HEK293 (cell line): ENCODE data around the gene INPP5A.

ENCODE experiments used
- FEZF1 ChIP-seq: fragments of 450-650 bp; formaldehyde crosslinking; IDR thresholded peaks from 2 replicates; pipeline ENCODE4 v1.5.1; 2016; ENCODE audit warnings: missing biosample characterization, missing genetic modification characterization
- TCF7L2 ChIP-seq: IDR thresholded peaks from 2 replicates; pipeline ENCODE4 v1.6.1; 2011; ENCODE audit warnings: low read depth, mild to moderate bottlenecking, inconsistent platforms, low read length, moderate library complexity, borderline replicate concordance
- ZNF510 ChIP-seq: fragments of 450-650 bp; formaldehyde crosslinking; IDR thresholded peaks from 2 replicates; pipeline ENCODE4 v1.5.1; 2018; ENCODE audit warnings: mild to moderate bottlenecking, missing genetic modification characterization, missing biosample characterization; ENCODE audit not compliant: insufficient replicate concordance
- ZNF571 ChIP-seq: fragments of 450-650 bp; formaldehyde crosslinking; IDR thresholded peaks from 2 replicates; pipeline ENCODE4 v1.5.0; 2017; ENCODE audit warnings: missing biosample characterization, missing genetic modification characterization
- ZNF624 ChIP-seq: fragments of 450-650 bp; formaldehyde crosslinking; IDR thresholded peaks from 2 replicates; pipeline ENCODE4 v1.5.1; 2017; ENCODE audit warnings: missing biosample characterization, missing genetic modification characterization
- ZNF777 ChIP-seq: fragments of 450-650 bp; formaldehyde crosslinking; IDR thresholded peaks from 2 replicates; pipeline ENCODE4 v1.5.1; 2017; ENCODE audit warnings: missing biosample characterization, missing genetic modification characterization, borderline replicate concordance

DNA sequence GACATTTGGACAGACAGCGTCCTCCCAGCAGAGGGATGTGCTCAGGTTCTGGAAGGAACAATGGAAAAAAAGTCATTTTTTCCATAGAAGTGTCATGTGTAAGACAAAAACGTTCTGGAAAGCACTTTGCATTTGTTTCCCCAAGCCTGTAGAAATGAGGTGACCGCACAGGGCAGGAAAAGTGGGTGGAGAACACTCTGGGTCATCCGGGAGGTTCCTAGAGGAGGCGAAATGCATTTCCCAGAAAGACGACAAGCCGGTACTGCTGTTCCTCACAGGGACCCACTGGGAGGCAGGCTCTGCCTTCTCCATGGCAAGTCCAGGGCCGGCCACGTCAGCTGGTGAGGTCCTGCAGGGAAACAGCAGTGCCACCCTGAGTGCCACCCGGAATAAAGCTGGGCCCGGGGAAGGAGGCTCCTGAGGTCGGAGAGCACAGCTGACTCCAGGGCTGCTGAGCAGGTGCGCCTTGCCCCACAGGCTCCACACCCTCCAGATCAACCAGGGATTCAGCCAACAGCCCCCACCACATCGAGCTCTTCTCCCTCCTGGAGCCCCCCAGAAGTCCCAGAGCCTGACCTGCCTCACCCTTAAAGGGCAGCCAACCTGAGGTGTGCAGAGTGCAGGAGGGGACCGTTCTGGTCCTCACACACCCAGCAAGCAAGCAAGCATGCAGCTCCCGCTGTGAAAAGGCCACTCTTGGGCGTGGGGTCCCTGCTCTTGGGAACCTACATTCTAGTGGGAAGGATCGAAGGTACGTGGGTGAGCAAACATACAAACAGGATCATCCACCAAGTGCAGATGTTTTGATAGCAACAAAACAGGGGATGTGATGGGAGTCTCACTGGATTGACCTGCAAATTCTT, 28.8 kb upstream of the INPP5A start:
- TF ChIP-seq ZNF571 (tag by site-specific recombination), result no peak
- TF ChIP-seq TCF7L2, result no peak
- TF ChIP-seq ZNF624 (tag by site-specific recombination), result no peak
- TF ChIP-seq FEZF1 (tag by site-specific recombination), result no peak
- TF ChIP-seq ZNF510, result no peak
- no peak for TF ChIP-seq ZNF777 (tag by site-specific recombination)
